ENCODE data around the gene ZNF652.
"Not testable (repeated sequence)": the region's sequence is repeated elsewhere in the genome, so short reads cannot be mapped to it uniquely, and the experiment has no call there.

The ZNF652 gene

DNA sequence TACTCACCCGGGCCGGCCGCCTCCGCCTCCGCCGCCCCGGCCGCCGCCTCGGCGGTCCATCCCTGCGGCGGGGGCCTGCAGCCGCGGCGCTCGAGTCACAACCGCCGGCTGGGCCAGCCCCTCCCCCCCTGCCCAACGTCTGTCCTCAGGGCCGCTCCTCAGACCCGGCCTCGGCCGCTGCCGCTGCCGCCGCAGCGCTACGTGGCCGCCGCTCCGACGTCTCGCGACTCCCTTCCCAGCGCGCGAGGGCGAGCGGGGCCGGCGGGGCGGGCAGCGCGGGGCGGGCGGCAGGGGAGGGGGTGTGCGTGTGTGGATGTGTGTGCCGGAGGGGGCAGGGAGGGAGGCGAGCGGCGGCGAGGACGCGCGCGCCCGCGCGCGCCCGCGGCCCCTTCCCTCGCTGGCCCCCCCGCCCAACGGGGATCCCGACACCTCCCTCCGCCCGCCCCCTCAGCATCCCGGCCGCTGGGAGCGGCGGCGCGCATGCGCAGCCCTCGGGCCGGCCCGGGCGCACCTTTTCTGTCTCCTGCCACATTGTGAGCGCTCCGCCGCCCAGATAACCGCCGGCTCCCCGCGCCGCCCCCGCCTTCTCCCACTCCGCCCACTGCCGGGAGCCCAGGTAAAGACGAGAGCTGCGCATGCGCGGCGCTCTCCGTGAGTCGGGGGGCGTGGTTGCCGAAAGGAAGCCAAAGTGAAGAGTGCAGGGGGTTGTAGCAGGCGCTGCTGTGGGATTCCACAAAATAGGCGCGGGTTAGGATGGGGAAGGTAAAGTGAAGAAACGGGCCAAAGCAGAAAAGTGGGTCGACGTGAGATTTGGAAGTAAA, at the start of gene ZNF652:
Gene ZNF652 (minus strand): TSS at position 349 of the 821 bp plus-strand sequence. CDS start 44,525 bp downstream, outside the sequence.
- DNase-seq (ENCODE audit: low read depth in 2 of 3, low spot score in 2 of 3), result peak; percentile 68 to 82 (median 71)

DNA sequence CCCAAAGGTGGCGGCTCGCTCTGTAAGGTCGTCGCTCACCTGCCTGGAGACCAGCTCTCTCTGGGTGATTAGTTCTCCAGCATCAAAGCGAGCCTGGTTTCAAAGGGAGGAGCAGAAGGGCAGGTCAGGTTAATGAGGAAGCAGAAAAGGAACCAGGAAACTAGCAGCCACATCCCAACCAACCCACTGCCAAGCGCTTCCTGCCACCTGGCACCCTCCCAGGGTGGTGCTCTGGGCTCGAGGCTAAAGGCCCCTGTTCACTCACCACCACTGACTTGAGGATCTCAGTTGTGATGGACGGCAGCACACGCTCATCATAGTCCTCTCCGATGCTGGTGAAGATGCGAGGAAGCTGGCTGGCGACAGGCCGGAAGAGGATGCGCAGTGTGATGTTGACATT, 47.0 kb upstream of the ZNF652 start:
- no peak for DNase-seq (ENCODE audit: low read depth in 2 of 3, low spot score in 2 of 3)

DNA sequence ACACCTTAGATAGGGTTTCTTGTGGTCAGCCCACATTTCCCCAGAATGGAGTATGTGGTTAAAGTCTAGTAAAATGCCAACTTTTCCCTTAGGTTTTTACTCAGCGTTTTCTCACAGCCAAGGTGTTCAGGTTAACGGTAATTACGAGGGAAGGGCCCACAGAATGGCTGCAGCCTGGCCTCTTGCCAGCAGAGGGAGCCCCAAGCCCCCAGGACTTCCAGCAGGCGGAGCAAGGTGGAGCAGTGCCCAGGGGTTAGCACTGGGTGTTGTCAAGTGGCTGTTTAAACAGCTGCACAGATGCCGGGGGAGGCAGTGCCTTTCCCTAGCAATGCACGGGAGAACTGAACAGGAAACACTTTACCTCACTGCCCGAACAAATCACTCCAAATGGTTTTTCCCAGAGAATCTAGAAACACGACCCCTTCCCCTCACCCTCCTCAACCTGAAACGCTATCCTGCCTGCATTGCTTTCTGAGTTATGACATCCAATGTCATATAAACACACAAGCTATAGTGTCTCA, 46.0 kb upstream of the ZNF652 start:
- DNase-seq (ENCODE audit: low read depth in 2 of 3, low spot score in 2 of 3), result peak; percentile 66 to 87 (median 67)

DNA sequence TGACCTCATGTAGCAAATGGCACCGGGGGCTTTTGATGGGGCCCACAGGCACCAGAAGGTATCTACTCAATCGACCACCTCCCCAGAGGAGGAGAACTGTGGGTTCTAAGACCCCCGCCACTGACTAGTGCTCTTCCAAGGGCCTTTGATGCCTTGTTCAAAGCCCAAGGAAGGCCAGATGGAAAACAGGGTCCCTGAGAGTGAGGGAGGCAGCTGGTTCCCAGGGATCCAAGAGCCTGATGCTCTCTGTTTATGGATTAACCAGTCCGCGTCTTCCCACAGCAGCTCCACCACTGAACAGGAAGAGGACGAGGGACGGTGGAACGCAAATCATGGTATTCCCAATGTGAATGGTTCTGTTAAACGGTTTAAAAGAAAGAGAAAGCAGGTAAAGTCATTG, 45.0 kb upstream of the ZNF652 start:
- no peak for DNase-seq (ENCODE audit: low read depth in 2 of 3, low spot score in 2 of 3)

DNA sequence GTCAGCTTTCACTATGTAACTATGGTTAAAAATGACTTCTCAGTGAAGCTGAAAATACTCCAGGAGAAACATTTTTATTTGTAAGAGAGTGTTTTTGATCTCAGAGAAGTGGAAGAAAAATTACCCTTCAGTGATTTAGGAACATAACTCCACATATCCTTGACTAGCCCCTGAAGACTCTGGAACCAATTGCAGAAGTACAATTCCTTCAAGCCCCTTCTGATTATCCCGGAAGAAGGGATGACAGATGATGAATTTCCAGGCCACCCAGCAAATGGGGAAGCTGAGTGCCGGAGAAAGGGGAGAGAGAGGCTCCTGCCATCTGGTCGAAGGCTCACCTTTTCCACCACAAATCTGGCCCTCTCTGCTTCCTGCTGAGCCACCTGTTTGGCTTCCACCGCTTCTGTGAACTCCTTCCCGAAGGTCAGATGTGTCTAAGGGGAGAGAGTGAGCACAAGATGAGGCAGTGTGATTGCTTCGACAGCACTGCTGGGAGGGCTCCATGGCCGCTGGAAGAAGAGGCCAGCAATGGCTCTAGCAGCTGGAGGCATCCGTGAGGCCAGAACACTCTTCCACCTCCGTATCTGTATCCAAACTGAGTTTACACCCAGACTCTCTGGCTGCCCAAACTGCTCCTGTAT, 44.5 kb upstream of the ZNF652 start:
- no peak for DNase-seq (ENCODE audit: low read depth in 2 of 3, low spot score in 2 of 3)

DNA sequence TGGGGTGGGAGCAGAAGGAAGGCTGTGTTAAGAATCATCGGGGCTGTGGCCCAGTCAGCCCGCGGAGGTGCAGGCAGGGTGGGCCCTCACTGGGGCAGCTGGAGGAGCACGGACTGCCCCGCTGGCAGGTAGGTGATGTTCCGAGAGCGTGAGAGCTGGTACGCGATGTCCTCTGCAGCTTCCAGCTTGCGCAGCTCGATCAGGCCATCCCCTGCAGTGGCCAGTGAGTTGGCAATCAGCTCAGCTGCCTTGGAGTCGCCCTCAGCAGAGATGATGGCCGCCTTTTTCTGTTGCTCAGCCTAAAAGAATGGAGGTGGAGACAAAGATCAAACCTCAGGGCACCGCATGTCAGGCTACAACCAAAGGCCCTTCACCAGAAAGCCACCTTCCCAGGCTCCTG, 42.9 kb upstream of the ZNF652 start:
- no peak for DNase-seq (ENCODE audit: low read depth in 2 of 3, low spot score in 2 of 3)

DNA sequence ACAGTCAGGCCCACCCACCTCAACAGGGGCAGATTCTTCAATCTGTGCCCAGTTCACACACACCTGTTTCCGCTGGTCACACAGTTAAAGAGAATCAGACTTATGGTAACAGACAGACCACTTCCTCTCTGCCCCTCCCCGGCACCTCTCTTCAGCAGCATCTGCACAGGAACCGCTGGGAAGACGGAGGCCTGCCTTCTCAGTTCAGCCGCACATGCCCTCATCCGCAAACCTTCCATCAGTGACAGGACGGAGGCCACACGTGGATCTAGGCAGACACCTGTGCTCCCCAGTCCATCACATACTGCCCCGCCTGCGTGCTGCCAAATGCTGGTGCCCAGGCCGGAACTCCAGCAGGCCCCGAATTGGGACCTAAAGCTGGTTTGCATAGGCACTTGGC, 42.3 kb upstream of the ZNF652 start:
- DNase-seq (ENCODE audit: low read depth in 2 of 3, low spot score in 2 of 3), result no peak

DNA sequence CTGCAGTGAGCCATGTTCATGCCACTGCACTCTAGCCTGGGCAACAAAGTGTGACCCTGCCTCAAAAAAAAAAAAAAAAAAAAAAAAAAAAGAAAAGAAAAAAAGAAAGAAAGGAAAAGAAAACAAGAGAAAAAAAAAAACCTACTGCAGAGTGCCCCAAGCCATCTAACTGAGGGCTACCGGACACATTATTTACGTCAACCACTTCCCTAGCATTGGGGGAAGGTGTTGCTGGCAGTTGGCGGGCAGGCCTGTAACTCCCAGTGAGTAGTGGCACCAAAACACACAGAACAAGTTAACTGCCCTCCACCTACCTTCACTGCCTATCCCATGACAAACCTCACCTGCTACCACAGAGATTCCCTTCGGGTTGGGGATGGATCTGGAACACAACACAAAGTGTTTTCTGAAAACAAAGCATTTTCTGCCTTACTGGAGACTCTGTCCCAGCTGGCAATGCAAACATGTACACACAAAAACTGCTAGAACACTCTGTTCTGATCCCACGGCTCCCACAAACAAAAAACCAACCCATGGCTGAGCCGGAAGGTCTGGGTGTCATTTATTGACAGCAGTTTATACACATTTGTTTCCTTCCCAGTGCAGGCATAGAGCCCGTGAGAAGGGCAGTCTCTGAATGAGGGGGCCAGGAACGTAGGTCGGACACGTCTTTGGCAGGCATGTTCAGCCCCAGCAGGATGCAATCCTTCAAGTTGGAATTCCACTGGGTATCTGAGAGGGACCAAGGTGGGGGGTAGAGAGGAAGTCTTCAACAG, 41.7 kb upstream of the ZNF652 start:
- DNase-seq (ENCODE audit: low read depth in 2 of 3, low spot score in 2 of 3), result no peak

DNA sequence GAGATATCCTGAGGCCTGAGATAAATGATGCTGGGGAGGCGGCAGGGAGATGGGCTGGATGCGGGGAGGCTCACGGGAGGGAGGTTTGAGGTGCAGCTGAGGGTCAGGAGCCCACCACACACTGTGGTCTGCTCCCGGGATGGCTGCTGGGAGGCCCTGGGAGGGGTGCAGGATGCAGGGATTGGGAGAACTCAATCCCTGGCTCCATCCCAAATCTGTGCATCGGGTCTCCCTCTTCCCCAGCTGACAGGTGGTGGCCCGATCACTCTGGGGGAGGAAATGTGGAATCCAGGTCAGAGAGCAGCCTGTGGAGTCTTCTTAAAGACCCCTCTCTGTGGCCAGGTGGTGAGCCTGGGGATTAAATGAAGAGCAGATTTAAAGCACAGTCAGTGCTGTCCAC, 40.7 kb upstream of the ZNF652 start:
- DNase-seq (ENCODE audit: low read depth in 2 of 3, low spot score in 2 of 3), result no peak

DNA sequence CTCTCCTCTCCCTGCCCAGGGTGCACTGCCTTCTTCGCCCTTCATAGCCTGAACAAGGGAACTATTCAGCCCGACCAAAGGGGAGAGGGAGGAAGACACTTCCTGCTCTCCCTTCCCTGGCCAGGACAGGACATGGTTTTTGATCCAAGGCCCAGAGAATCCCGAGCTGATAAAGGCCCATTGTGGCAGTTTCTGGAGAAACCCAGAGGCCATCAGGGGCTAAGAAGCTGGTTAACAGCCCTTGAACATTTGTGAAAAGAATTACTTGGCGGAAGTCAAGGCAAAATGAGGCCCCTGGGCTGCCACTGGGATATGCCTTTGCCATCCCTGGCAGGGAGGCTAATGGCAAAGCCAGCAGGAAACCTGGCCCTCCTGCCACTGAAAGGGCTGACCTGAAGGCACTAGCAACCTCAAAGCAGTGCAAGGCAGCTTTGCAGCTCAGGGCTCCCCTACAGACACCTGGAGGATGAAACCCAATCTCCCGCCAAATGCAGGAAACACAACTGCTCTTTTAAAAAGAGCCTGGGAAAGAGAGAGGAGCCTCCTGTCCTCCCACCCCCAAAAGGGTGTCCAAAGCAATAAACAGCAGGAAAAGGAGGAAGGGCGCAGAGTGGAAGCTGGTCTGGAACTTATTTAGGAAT, 40.0 kb upstream of the ZNF652 start:
- no peak for DNase-seq (ENCODE audit: low read depth in 2 of 3, low spot score in 2 of 3)

DNA sequence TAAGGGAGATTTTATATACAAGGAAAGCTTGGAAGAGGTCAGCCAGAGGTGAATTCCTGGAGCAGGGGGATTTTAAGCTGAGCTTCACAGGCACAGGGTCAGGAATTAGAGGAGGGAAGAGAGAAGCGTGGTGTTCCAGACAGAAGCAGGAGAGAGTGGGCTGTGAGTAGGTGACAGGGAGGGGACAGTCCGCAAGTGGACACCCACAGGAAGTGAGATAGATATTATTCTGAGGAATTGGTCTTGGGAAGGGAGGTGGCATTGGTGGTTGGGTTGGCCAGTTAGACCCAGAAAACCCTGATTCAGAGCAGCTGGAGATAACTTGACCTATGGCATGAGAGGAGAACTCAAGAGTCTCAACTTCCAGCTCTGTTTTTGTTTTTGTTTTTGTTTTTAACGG, 37.9 kb upstream of the ZNF652 start:
- DNase-seq (ENCODE audit: low read depth in 2 of 3, low spot score in 2 of 3), result no peak

DNA sequence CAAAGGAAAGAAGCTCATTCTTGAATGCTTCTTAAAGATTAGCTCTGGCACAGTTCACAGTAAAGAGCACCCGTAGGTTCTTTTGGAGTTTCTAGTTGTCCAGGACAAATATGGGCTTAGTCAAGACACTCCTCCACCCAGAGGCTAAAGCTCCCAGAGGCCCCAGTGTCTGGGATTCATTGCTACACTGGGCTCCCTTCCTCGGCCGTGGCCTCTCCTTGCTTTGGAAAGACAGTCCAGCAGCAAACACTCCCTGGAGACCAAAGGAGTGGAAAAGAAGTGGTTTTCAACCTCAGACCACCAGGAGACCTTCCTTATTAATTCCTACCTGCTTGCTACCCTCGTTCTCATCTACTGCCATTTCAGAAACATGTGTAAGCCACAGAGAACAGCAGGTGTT, 35.5 kb upstream of the ZNF652 start:
- DNase-seq (ENCODE audit: low read depth in 2 of 3, low spot score in 2 of 3), result no peak

DNA sequence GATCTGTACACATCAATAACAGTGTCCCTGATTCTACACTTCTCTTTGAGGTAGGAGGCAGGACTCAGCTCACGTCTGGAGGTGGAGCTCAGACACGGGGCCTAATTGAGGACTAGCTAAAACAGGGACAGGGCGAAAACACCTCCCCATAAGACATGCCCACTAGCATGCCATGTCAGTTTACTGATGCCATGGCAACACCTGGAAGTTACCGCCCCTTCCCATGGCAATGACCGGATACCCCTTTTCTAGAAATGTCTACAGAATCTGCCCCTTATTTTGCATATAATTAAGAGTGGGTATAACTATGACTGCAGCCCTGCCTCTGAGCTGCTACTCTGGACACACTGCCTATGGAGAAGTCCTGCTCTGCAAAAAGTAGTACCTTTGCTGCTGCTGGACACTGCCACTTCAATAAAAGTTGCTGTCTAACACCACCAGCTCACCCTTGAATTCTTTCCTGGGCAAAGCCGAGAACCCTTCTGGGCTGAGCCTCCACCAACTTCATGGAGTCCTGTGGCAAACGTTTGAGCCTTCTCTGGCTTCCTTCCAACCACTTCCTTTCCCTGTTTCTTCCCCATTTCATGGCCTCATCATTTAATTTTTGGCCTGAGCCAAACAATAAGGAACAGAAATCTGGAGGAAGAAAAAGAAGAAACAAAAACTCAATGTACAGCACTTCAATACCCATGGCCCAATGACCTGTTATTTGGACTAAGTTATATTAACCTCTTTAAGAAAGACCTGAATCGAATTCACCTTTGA, 31.6 kb upstream of the ZNF652 start:
- DNase-seq (ENCODE audit: low read depth in 2 of 3, low spot score in 2 of 3), result no peak

DNA sequence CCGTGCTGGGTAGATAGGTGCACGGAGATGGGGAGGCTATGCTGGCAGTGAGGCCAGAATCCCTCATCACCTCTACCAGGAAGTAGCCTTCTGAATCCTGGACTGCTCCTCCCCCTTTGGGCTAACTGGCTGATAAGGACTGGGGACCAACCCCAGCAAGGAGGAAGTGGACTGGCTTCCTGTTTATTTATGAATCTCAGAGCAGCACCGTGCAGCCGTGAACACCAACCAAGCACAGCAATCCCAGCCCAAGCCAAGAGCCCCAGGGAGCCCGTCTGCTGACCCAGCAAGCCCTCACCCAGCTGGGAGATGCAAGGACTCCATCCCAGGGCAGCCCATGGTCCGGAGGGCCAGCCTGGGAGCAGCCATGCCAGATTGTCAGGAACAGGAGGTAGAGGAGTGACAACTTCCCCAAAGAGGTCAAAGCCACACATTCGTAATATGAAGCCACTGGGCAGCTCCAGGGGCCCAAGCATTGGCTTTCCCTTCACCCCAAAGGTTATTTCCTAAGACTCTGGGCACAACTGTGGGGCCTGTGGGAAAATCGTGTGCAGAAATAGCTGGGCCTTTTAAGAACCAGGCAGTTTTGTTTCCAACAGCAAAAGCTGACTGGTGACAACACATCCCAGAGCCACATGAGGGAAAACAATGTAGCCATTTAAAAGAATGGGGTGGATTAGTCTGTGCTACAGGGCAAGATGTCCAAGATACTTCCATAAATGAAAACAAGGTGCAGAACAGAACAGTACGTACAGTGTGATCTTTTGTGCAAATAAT, 28.7 kb upstream of the ZNF652 start:
- no peak for DNase-seq (ENCODE audit: low read depth in 2 of 3, low spot score in 2 of 3)

DNA sequence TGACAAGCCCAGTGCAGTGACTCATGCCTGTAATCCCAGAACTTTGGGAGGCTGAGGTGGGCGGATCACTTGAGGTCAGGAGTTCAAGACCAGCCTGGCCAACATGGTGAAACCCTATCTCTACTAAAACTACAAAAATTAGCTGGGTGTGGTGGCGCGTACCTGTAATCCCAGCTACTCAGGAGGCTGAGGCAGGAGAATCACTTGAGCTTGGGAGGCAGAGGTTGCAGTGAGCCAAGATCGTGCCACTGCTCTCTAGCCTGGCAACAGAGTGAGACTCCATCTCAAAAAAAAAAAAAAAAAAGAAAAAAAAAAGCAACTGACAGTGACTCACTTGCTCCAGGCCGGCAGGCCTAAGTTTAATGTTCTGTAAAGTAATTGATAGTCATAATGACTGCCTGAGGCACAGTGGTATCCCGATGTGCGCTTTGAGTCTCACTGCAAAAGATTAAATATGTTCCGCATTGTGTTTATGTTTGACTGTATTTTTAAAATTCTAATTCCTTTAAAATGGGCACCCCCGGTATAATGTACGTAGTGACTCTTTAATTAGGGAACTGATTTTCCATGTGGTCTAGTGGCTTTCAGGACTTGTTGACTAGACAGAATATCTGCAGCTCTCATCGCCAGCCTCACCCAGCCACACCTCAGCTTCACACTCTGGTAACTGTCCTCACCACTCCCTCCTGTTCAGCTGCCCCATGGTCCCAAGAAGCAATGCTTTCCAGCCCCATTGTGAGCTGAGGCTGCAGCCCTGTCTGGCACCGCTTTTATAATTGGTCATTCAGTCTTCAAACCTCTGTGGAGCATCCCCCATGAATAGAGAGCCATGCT, 27.7 kb upstream of the ZNF652 start:
- not testable (repeated sequence) for DNase-seq (ENCODE audit: low read depth in 2 of 3, low spot score in 2 of 3)

DNA sequence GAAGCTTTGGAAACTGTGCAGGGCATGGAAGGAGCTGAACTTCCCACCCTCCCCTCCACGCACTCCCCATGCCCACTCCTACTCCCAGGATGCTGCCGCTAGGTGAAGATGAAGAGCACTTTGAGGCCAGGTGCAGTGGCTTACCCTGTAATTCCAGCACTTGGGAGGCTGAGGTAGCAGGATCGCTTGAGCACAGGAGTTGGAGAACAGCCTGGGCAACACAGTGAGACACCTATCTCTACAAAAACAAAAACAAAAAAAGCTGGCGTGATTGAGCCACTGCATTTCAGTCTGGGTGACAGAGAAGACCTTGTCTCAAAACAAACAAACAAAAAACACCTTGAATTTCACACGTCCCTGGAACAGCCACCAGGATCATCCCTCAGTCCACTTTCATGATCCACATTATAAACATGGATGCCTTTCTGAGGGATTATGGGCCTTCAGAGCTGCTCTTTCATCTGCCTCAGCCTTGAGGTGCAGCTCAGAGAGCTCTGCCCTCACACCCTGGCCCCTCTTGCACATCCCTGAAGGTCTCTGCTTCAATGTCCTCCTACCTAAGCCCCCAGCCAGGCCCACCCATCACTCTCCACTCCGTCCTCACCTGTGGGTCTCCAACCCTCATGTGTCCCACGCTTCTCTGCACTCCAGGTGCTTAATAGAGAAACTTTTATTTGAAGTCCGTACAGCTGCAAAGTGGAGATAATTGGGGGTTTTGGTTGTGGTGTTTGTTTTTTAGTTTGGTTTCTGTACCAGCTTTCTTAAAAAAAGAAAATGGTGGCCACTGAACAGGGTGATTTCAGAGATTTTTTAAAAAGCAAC, 26.9 kb upstream of the ZNF652 start:
- no peak for DNase-seq (ENCODE audit: low read depth in 2 of 3, low spot score in 2 of 3)

DNA sequence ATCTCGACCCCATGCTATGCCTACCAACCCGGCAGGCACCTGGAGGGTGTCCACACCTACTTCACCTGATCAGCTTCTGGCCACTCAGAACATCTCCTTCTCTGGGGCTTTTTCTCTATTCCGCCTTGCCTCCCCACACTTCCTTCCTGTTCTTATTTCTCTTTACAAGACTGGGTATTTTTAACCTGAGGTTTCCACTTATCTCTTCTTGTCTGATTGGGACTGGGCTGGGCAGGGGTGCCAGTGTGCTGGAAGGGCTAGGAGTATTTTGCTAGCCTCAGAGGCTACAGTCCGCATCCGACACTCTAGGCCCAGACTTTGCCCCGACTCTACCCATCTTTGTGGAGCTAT, 26.2 kb upstream of the ZNF652 start:
- peak in 1 of 3 experiments; percentile 18 for DNase-seq (ENCODE audit: low read depth in 2 of 3, low spot score in 2 of 3)

Measured in activated CD8-positive, alpha-beta memory T cell treated with anti-CD3 and anti-CD28 coated beads for 48 hours (primary cell).